Measurements from ENCODE around the gene LTBP4.

GRCh38 chr19:40559394-40559793 is 41.8 kb upstream of the LTBP4 start:
- TF ChIP-seq CTCF (IDR thresholded peaks at IDR 0.05) (no peak), POLR2A (IDR thresholded peaks at IDR 0.05) (no peak)
